Measurements from ENCODE around the gene SOX11.

- TF ChIP-seq POLR2A (IDR thresholded peaks at IDR 0.05), result no peak
- no peak for TF ChIP-seq POLR2AphosphoS5 (IDR thresholded peaks at IDR 0.05; ENCODE audit: insufficient read depth in 1 of 2, low read depth in 1 of 2)
- TF ChIP-seq CTCF (IDR thresholded peaks at IDR 0.05), result no peak
These were observed 2.1 kb downstream of the SOX11 start for GRCh38 chr2:5694306-5694705.

Data from vagina (tissue), 2 donors.